Measurements from ENCODE around the gene RMI2.

DNA sequence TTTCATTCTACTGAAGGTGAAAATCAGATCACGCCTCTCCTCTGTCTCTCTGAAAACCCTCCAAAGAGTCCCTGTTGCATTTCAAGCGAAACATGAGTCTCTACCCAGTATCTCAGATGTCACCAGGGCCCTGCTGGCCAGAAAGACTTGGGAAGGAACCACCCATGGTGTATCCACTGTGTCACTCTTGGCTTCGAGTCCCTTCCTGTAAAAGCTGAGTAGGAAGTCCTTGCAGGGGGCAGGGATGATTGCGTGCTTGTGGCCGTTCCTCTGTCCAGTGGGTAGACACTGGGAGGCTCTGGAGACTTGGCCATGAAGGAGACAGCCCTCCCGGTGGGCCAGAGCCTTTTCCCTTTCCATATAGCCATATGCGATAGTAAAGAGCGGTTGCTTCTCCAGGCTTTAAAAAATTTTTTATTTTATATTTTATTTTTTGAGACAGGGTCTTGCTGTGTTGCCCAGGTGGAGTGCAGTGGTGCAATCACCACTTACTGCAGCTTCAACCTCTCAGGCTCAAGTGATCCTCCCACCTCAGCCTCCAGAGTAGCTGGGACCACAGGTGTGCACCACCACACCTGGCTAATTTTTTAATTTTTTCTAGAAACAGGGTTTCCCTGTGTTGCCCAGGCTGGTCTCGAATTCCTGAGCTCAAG, 19.0 kb upstream of the RMI2 start:
- TF ChIP-seq, protein P1, sequence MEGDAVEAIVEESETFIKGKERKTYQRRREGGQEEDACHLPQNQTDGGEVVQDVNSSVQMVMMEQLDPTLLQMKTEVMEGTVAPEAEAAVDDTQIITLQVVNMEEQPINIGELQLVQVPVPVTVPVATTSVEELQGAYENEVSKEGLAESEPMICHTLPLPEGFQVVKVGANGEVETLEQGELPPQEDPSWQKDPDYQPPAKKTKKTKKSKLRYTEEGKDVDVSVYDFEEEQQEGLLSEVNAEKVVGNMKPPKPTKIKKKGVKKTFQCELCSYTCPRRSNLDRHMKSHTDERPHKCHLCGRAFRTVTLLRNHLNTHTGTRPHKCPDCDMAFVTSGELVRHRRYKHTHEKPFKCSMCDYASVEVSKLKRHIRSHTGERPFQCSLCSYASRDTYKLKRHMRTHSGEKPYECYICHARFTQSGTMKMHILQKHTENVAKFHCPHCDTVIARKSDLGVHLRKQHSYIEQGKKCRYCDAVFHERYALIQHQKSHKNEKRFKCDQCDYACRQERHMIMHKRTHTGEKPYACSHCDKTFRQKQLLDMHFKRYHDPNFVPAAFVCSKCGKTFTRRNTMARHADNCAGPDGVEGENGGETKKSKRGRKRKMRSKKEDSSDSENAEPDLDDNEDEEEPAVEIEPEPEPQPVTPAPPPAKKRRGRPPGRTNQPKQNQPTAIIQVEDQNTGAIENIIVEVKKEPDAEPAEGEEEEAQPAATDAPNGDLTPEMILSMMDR (IDR thresholded peaks at IDR 0.05), result no peak
- TF ChIP-seq POLR2AphosphoS5 (IDR thresholded peaks at IDR 0.05; ENCODE audit: low read depth, low read length) (no peak), TCF7L2 (IDR thresholded peaks at IDR 0.05; ENCODE audit: low read depth, low read length) (no peak)
- TF ChIP-seq, protein P2, sequence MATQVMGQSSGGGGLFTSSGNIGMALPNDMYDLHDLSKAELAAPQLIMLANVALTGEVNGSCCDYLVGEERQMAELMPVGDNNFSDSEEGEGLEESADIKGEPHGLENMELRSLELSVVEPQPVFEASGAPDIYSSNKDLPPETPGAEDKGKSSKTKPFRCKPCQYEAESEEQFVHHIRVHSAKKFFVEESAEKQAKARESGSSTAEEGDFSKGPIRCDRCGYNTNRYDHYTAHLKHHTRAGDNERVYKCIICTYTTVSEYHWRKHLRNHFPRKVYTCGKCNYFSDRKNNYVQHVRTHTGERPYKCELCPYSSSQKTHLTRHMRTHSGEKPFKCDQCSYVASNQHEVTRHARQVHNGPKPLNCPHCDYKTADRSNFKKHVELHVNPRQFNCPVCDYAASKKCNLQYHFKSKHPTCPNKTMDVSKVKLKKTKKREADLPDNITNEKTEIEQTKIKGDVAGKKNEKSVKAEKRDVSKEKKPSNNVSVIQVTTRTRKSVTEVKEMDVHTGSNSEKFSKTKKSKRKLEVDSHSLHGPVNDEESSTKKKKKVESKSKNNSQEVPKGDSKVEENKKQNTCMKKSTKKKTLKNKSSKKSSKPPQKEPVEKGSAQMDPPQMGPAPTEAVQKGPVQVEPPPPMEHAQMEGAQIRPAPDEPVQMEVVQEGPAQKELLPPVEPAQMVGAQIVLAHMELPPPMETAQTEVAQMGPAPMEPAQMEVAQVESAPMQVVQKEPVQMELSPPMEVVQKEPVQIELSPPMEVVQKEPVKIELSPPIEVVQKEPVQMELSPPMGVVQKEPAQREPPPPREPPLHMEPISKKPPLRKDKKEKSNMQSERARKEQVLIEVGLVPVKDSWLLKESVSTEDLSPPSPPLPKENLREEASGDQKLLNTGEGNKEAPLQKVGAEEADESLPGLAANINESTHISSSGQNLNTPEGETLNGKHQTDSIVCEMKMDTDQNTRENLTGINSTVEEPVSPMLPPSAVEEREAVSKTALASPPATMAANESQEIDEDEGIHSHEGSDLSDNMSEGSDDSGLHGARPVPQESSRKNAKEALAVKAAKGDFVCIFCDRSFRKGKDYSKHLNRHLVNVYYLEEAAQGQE (IDR thresholded peaks at IDR 0.05; ENCODE audit: insufficient read depth in 1 of 2, low read depth in 2 of 2, low read length in 1 of 2), result no peak
